Measurements from ENCODE around the gene DAGLA. TPM values are rescaled to one million over a fixed set of nuclear protein-coding genes. Genes with fewer than 3 reads are reported as not detected.

Gene DAGLA
- total RNA-seq, 1 experiment from 2014 or later = 8.6 TPM

DNA sequence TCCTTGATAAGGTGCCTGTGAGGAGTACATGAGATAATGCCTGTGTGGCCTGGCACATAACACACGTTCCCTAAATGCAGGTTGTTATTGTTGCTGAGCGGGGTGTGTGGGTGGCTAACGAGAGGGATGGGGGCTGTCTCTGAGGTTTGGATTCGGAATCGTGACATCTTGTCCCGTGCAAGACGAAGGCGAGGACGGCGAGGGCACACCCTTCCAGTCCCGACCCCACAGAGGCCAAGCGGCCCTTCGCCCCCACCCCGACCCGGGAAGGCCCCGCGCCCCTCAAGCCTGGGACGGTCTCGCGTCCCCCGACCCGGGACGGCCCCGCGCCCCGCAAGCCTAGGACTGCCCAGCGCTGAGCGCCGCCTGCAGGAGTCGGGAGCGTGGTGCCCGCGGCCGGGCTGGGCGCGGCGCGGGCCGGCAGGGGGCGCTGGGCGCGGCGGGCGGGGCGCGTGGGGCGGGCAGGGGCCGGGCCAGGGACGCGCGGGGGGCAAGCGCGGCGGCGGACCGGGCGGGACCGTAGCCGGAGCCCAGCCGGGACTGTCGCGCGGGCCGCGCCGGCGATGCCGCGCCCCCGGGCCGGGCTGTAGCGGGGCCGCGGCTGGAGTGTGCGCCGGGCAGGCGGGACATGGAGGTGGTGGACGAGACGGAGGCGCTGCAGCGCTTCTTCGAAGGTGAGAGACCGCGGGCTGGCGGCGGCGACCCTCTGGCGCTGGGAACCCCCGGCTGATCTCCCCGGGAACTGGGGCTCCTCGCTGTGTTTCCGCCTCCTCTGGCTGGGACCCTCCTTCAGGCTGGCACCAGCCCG lies 72.1 kb downstream of the DAGLA start, which contains the start of gene MYRF:
MYRF (plus strand) TSS at position 520 of the 808 bp plus-strand sequence; CDS start at position 629, 109 bp downstream.
- no peak for TF ChIP-seq EZH2phosphoT487 (IDR thresholded peaks at IDR 0.05; ENCODE audit: borderline replicate concordance, low read length)
- TF ChIP-seq, protein P1, sequence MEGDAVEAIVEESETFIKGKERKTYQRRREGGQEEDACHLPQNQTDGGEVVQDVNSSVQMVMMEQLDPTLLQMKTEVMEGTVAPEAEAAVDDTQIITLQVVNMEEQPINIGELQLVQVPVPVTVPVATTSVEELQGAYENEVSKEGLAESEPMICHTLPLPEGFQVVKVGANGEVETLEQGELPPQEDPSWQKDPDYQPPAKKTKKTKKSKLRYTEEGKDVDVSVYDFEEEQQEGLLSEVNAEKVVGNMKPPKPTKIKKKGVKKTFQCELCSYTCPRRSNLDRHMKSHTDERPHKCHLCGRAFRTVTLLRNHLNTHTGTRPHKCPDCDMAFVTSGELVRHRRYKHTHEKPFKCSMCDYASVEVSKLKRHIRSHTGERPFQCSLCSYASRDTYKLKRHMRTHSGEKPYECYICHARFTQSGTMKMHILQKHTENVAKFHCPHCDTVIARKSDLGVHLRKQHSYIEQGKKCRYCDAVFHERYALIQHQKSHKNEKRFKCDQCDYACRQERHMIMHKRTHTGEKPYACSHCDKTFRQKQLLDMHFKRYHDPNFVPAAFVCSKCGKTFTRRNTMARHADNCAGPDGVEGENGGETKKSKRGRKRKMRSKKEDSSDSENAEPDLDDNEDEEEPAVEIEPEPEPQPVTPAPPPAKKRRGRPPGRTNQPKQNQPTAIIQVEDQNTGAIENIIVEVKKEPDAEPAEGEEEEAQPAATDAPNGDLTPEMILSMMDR (conservative IDR thresholded peaks at IDR 0.05; ENCODE audit: low read depth, low read length) = peak; percentile 65
- no peak for TF ChIP-seq EZH2 (IDR thresholded peaks at IDR 0.05; ENCODE audit: low read length, unreplicated experiment)
- no peaks in the 10 kb centered on the region for H3K79me2 ChIP-seq (ENCODE audit: low read length)
- peak within 1 kb of the TSS; percentile 91 for H2AFZ ChIP-seq (ENCODE audit: low read length)
- intact Hi-C loops (cut with micrococcal nuclease) = loop anchor here (1.0 kb wide), 1 partner anchor 24 kb away; no protein-coding TSS in a partner anchor
- no peaks in the 10 kb centered on the region for H3K36me3 ChIP-seq (ENCODE audit: low read depth, low read length)
- H3K4me3 ChIP-seq (ENCODE audit: low read length) = peak within 1 kb of the TSS; percentile 63
- H3K9ac ChIP-seq (ENCODE audit: low read length) = 0 out of 2 replicates have a peak within 1 kb of the TSS, but pooled peaks have one; percentile 5
- ChIA-PET POLR2A (ENCODE audit: unreplicated experiment) (no interaction called here), CTCF (no interaction called here)
- ATAC-seq (peak; percentile 75), DNase-seq (peak; percentile 54)
- H3F3A ChIP-seq (ENCODE audit: low read length, unreplicated experiment) = no peaks in the 10 kb centered on the region
- no peaks in the 10 kb centered on the region for H3K27me3 ChIP-seq (ENCODE audit: low read length)
- H4K20me1 ChIP-seq (ENCODE audit: low read length) = no peaks in the 10 kb centered on the region
- H3K9me2 ChIP-seq (replicated peaks; ENCODE audit: low read length) = no peaks in the 10 kb centered on the region
- peak within 1 kb of the TSS; percentile 88 for H3K4me2 ChIP-seq (ENCODE audit: low read length)
- no TSS peak for BruUV-seq (replicated peaks)
- no peak within 1 kb of the TSS for H3K27ac ChIP-seq (ENCODE audit: low read length)
- H3K9me3 ChIP-seq (ENCODE audit: low read length) = no peaks in the 10 kb centered on the region
- H3K4me1 ChIP-seq (ENCODE audit: insufficient read depth, low read length) = peaks cover 26% of the 10 kb centered on the region

GRCh38 chr11:61752925-61753521 lies 72.8 kb downstream of the DAGLA start:
- peaks cover 20% of the 10 kb centered on the region for H3K4me1 ChIP-seq (ENCODE audit: insufficient read depth, low read length)
- peak overlapping the region; percentile 86 for H2AFZ ChIP-seq (ENCODE audit: low read length)
- BruUV-seq (replicated peaks) = no TSS peak
- peak overlapping the region; percentile 81 for H3K4me2 ChIP-seq (ENCODE audit: low read length)
- 0 out of 2 replicates have a peak overlapping the region, but pooled peaks have one; percentile 5 for H3K9ac ChIP-seq (ENCODE audit: low read length)
- no peaks in the 10 kb centered on the region for H3K9me3 ChIP-seq (ENCODE audit: low read length)
- ATAC-seq (no peak), DNase-seq (no peak)
- peak overlapping the region; percentile 61 for H3K4me3 ChIP-seq (ENCODE audit: low read length)
- no peaks in the 10 kb centered on the region for H4K20me1 ChIP-seq (ENCODE audit: low read length)
- H3K27ac ChIP-seq (ENCODE audit: low read length) = no peak overlapping the region
- POLR2A ChIA-PET (ENCODE audit: unreplicated experiment) = no interaction called here
- H3K27me3 ChIP-seq (ENCODE audit: low read length) = no peaks in the 10 kb centered on the region
- no peak for TF ChIP-seq EZH2 (IDR thresholded peaks at IDR 0.05; ENCODE audit: low read length, unreplicated experiment)
- no peak for TF ChIP-seq EZH2phosphoT487 (IDR thresholded peaks at IDR 0.05; ENCODE audit: borderline replicate concordance, low read length)
- TF ChIP-seq, protein P1 (conservative IDR thresholded peaks at IDR 0.05; ENCODE audit: low read depth, low read length) = no peak
- CTCF ChIA-PET = no interaction called here
- intact Hi-C loops (cut with micrococcal nuclease) = loop anchor here (1.0 kb wide), 1 partner anchor 23 kb away; no protein-coding TSS in a partner anchor
- H3K36me3 ChIP-seq (ENCODE audit: low read depth, low read length) = no peaks in the 10 kb centered on the region
- H3K9me2 ChIP-seq (replicated peaks; ENCODE audit: low read length) = no peaks in the 10 kb centered on the region
- H3K79me2 ChIP-seq (ENCODE audit: low read length) = no peaks in the 10 kb centered on the region
- no peaks in the 10 kb centered on the region for H3F3A ChIP-seq (ENCODE audit: low read length, unreplicated experiment)

All from PC-3 (cell line).